Psoas muscle (tissue), 8 donors: ENCODE results near the gene VWA8. TPM values are rescaled to one million over a fixed set of nuclear protein-coding genes. Genes with fewer than 3 reads are reported as not detected.
"Not testable (repeated sequence)": the region's sequence is repeated elsewhere in the genome, so short reads cannot be mapped to it uniquely, and the experiment has no call there.

Experiments used
- ATAC-seq, 4 donors: fragments of 200-7000 bp; cut with Tn5 transposase; one replicate each; pipeline ENCODE4 v1.9.1; 2020; ENCODE audit warnings: moderate library complexity in 3 of 4, mild to moderate bottlenecking in 2 of 4
- DNase-seq, 2 donors: peaks; one replicate each; pipeline ENCODE4 v3.0.0-alpha.2; 2020
- H3K27ac ChIP-seq: fragments of 200-600 bp; one replicate; pipeline ENCODE4 v1.8.0; 2022
- H3K27me3 ChIP-seq, 3 donors: fragments of 200-600 bp in 1 of 3; one replicate each; pipeline versions ENCODE4 v1.6.1 to v1.8.0; 2013 to 2022; ENCODE audit warnings: low read length in 2 of 3, mild to moderate bottlenecking in 2 of 3, moderate library complexity in 1 of 3; ENCODE audit not compliant: insufficient read depth in 3 of 3
- H3K36me3 ChIP-seq, 2 donors: fragments of 200-600 bp in 1 of 2; one replicate each; pipeline versions ENCODE4 v1.6.1 to v1.8.0; 2013 to 2022; ENCODE audit warnings: low read depth in 1 of 2, mild to moderate bottlenecking in 1 of 2, moderate library complexity in 1 of 2; ENCODE audit not compliant: insufficient read depth in 1 of 2
- H3K4me1 ChIP-seq: fragments of 200-600 bp; one replicate; pipeline ENCODE4 v1.8.0; 2022
- H3K4me3 ChIP-seq: fragments of 200-600 bp; one replicate; pipeline ENCODE4 v1.8.0; 2022; ENCODE audit warnings: mild to moderate bottlenecking
- H3K9me3 ChIP-seq: fragments of 200-600 bp; one replicate; pipeline ENCODE4 v1.8.0; 2022
- CTCF ChIP-seq: fragments of 200-600 bp; IDR thresholded peaks from one replicate; pipeline ENCODE4 v1.8.0; 2022; ENCODE audit warnings: antibody characterized with exemption
- WGBS, 3 donors: extraction: QIAGEN DNeasy Blood & Tissue Kit; methylation state at CpG; one replicate each; pipeline versions ENCODE4 v1.1.6 to v1.1.7; 2013; 5-methylcytosine and 5-hydroxymethylcytosine counted together
- intact Hi-C, 2 donors: fragments of 100-400 bp; cut with DNase I; formaldehyde crosslinking; loops; one replicate each; pipeline versions ENCODE4 v1.11.0 to v1.14.2; 2022
- polyA plus RNA-seq, 3 donors: library from polyadenylated mRNA; stranded (reverse); fragments of 200-250 nt; gene quantifications; one replicate each; pipeline ENCODE4 v1.2.3, GENCODE V29; 2013
- total RNA-seq, 4 donors: library from RNA; stranded (reverse); fragmentation: NEBNext Ultra II Directional in 2 of 4; extraction: Animal tissue kit (Norgen Biotek cat#: 25700) in 2 of 4; gene quantifications; one replicate each; pipeline versions ENCODE4 v1.2.1 to v1.2.4, GENCODE V29; 2021 to 2023
- donor health status: healthy with polysubstance abuse.
- donor health status: DM: no; HTN: no; CAD: no; lungs with moderate emphysema.
- donor health status: Bipolar disorder and iron deficiency.
- donor health status: healthy.
- donor health status: DM: yes; HTN: yes; CAD: no.
- donor health status: DM: no; HTN: no; CAD: no.
- donor health status: DM: no; HTN: no; CAD: no.
- donor health status: DM: yes; HTN: yes; CAD: no.

Gene VWA8
- total and polyA plus RNA-seq, 7 donors, result 8.6 to 50.5 (median 30.1) TPM

GRCh38 chr13:41897126-41897525, 63.8 kb downstream of the VWA8 start:
- ATAC-seq, result no peak
- WGBS, 3 donors, result 95 to 100% (median 96%) methylated on average over 2 of the region's 2 CpGs

GRCh38 chr13:41895478-41895877, 65.4 kb downstream of the VWA8 start:
- Histone ChIP-seq H3K9me3 (no peaks in the 10 kb centered on the region), H3K27ac (no peak overlapping the region), H3K27me3 (no peaks in the 10 kb centered on the region), H3K4me1 (no peaks in the 10 kb centered on the region), H3K36me3 (peaks cover 2 to 9% of the 10 kb centered on the region in 2 donors), H3K4me3 (no peak overlapping the region)
- whole genome bisulfite sequencing, 3 donors, result 79 to 94% (median 87%) methylated on average over 1 of the region's 1 CpG
- TF ChIP-seq CTCF, result no peak
- no peak for ATAC-seq
- intact Hi-C loops, result no loop called here
- no peak for DNase-seq

More at GRCh38 chr13:41897126-41897525, 63.8 kb downstream of the VWA8 start:
- Histone ChIP-seq H3K36me3 (peaks cover 0 to 5% of the 10 kb centered on the region in 2 donors), H3K9me3 (no peaks in the 10 kb centered on the region), H3K4me1 (no peaks in the 10 kb centered on the region), H3K27me3 (no peaks in the 10 kb centered on the region), H3K27ac (no peak overlapping the region), H3K4me3 (no peak overlapping the region)
- intact Hi-C loops, result no loop called here
- DNase-seq, result no peak
- TF ChIP-seq CTCF, result no peak

GRCh38 chr13:41891119-41891518, 69.8 kb downstream of the VWA8 start:
- DNase-seq (no peak), ATAC-seq (no peak)
- intact Hi-C loops, result no loop called here
- H3K36me3 ChIP-seq, result peaks cover 2 to 18% of the 10 kb centered on the region in 2 donors
- no peaks in the 10 kb centered on the region for H3K9me3 ChIP-seq
- TF ChIP-seq CTCF, result no peak
- no peak overlapping the region for H3K27ac ChIP-seq
- H3K27me3 ChIP-seq, result no peaks in the 10 kb centered on the region
- H3K4me1 ChIP-seq, result no peaks in the 10 kb centered on the region
- 94 to 97% (median 96%) methylated on average over 4 of the region's 4 CpGs for WGBS, 3 donors
- no peak overlapping the region for H3K4me3 ChIP-seq

- Histone ChIP-seq H3K9me3 (no peaks in the 10 kb centered on the region), H3K4me1 (no peaks in the 10 kb centered on the region), H3K27ac (no peak overlapping the region), H3K4me3 (no peak overlapping the region), H3K27me3 (no peaks in the 10 kb centered on the region), H3K36me3 (peaks cover 3 to 39% of the 10 kb centered on the region in 2 donors)
- no peak for TF ChIP-seq CTCF
- ATAC-seq, result no peak
- intact Hi-C loops, result no loop called here
- no peak for DNase-seq
These were observed 77.8 kb downstream of the VWA8 start for GRCh38 chr13:41883147-41883546.

- WGBS, 3 donors, result 98 to 100% (median 99%) methylated on average over 8 to 26 of the region's 32 CpGs
- DNase-seq, result not testable (repeated sequence)
These were observed 79.0 kb downstream of the VWA8 start for GRCh38 chr13:41881890-41882289.

More at GRCh38 chr13:41881890-41882289, 79.0 kb downstream of the VWA8 start:
- H3K27me3 ChIP-seq, H3K4me3 ChIP-seq, ATAC-seq, H3K9me3 ChIP-seq, intact Hi-C loops, H3K27ac ChIP-seq, H3K4me1 ChIP-seq: not testable (repeated sequence)
- H3K36me3 ChIP-seq, result peaks cover 3 to 39% of the 10 kb centered on the region in 2 donors
